ENCODE data around the gene ADIPOQ. TPM values are rescaled to one million over a fixed set of nuclear protein-coding genes. Genes with fewer than 3 reads are reported as not detected.
"Not testable (repeated sequence)": the region's sequence is repeated elsewhere in the genome, so short reads cannot be mapped to it uniquely, and the experiment has no call there.

ADIPOQ gene
- total RNA-seq, 3 donors from 2014 or later (not counting 1 experiment from before 2014, with no cell fraction given) = not detected

GRCh38 chr3:186874216-186874615, 31.7 kb downstream of the ADIPOQ start:
- H3K4me3 ChIP-seq (ENCODE audit: low read length); H3K9me3 ChIP-seq (ENCODE audit: control insufficient read depth, insufficient read depth, low read length); ATAC-seq; H3K27me3 Mint-ChIP-seq (ENCODE audit: low read depth in 2 of 2); H3K36me3 Mint-ChIP-seq; DNase-seq; H3K36me3 ChIP-seq (ENCODE audit: control insufficient read depth, insufficient read depth, low read length); H3K27ac Mint-ChIP-seq; H3K27ac ChIP-seq (ENCODE audit: low read length); H3K4me3 Mint-ChIP-seq; H3K27me3 ChIP-seq (ENCODE audit: control insufficient read depth, insufficient read depth, low read length); H3K9me3 Mint-ChIP-seq; intact Hi-C loops (cut with micrococcal nuclease); H3K4me1 ChIP-seq (ENCODE audit: control insufficient read depth, insufficient read depth, low read length): not testable (repeated sequence)
- peaks cover 19 to 23% of the 10 kb centered on the region in 2 donors for H3K4me1 Mint-ChIP-seq
- WGBS (ENCODE audit: insufficient coverage) = 98% methylated on average over 19 of the region's 24 CpGs

GRCh38 chr3:186874841-186875240, 32.3 kb downstream of the ADIPOQ start:
- H3K36me3 ChIP-seq (ENCODE audit: control insufficient read depth, insufficient read depth, low read length); ATAC-seq; H3K9me3 Mint-ChIP-seq; H3K27ac ChIP-seq (ENCODE audit: low read length); H3K27ac Mint-ChIP-seq; H3K4me3 ChIP-seq (ENCODE audit: low read length); H3K27me3 Mint-ChIP-seq (ENCODE audit: low read depth in 2 of 2); H3K36me3 Mint-ChIP-seq; H3K4me3 Mint-ChIP-seq; H3K9me3 ChIP-seq (ENCODE audit: control insufficient read depth, insufficient read depth, low read length); intact Hi-C loops (cut with micrococcal nuclease); H3K27me3 ChIP-seq (ENCODE audit: control insufficient read depth, insufficient read depth, low read length); H3K4me1 ChIP-seq (ENCODE audit: control insufficient read depth, insufficient read depth, low read length); DNase-seq: not testable (repeated sequence)
- no CpG with 5 or more reads among the region's 4 CpGs for WGBS (ENCODE audit: insufficient coverage)
- H3K4me1 Mint-ChIP-seq = peaks cover 23 to 29% of the 10 kb centered on the region in 2 donors

- Mint-ChIP-seq H3K36me3 (no peaks in the 10 kb centered on the region), H3K4me3 (no peak overlapping the region), H3K27ac (no peak overlapping the region), H3K4me1 (peaks cover 24 to 25% of the 10 kb centered on the region in 2 donors), H3K9me3 (no peaks in the 10 kb centered on the region), H3K27me3 (ENCODE audit: low read depth in 2 of 2) (no peaks in the 10 kb centered on the region)
- no peak for TF ChIP-seq CTCF (IDR thresholded peaks at IDR 0.05)
- Histone ChIP-seq H3K27ac (ENCODE audit: low read length) (no peak overlapping the region), H3K9me3 (ENCODE audit: control insufficient read depth, insufficient read depth, low read length) (no peaks in the 10 kb centered on the region), H3K27me3 (ENCODE audit: control insufficient read depth, insufficient read depth, low read length) (no peaks in the 10 kb centered on the region), H3K4me3 (ENCODE audit: low read length) (no peak overlapping the region), H3K36me3 (ENCODE audit: control insufficient read depth, insufficient read depth, low read length) (no peaks in the 10 kb centered on the region), H3K4me1 (ENCODE audit: control insufficient read depth, insufficient read depth, low read length) (no peaks in the 10 kb centered on the region)
- no peak for DNase-seq
- no peak for ATAC-seq
- intact Hi-C loops (cut with micrococcal nuclease) = no loop called here
- no CpG with 5 or more reads among the region's 1 CpG for WGBS (ENCODE audit: insufficient coverage)
Measured at GRCh38 chr3:186875708-186876107, 33.2 kb downstream of the ADIPOQ start.

DNA sequence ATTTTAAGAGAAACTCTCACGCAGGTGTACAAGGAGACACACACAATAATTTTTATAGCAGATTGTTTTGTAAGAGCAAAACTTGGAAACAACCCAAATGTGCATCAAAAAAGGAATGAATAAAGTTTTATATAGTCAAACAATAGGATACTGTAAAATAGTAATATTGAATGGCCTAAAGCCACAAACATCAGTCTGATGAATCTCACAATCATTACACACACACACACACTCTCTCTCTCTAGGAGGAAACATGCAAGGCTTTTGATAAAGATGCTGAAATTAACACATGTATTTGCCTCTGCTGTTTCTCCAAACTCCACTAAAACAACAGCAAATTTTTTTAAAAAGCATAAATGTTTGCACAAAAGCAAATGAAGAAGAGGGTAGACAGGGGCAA, 37.3 kb downstream of the ADIPOQ start:
- Mint-ChIP-seq H3K9me3 (no peaks in the 10 kb centered on the region), H3K4me3 (no peak overlapping the region), H3K4me1 (peaks cover 35 to 39% of the 10 kb centered on the region in 2 donors), H3K27ac (no peak overlapping the region), H3K27me3 (ENCODE audit: low read depth in 2 of 2) (no peaks in the 10 kb centered on the region), H3K36me3 (no peaks in the 10 kb centered on the region)
- no CpG with 5 or more reads among the region's 1 CpG for WGBS (ENCODE audit: insufficient coverage)
- no peak for ATAC-seq
- Histone ChIP-seq H3K9me3 (ENCODE audit: control insufficient read depth, insufficient read depth, low read length) (peaks cover 3% of the 10 kb centered on the region), H3K27ac (ENCODE audit: low read length) (no peak overlapping the region), H3K4me3 (ENCODE audit: low read length) (no peak overlapping the region), H3K36me3 (ENCODE audit: control insufficient read depth, insufficient read depth, low read length) (no peaks in the 10 kb centered on the region), H3K4me1 (ENCODE audit: control insufficient read depth, insufficient read depth, low read length) (peaks cover 14% of the 10 kb centered on the region), H3K27me3 (ENCODE audit: control insufficient read depth, insufficient read depth, low read length) (no peaks in the 10 kb centered on the region)
- no peak for DNase-seq
- no peak for TF ChIP-seq CTCF (IDR thresholded peaks at IDR 0.05)
- intact Hi-C loops (cut with micrococcal nuclease) = loop anchor here (10.0 kb wide), 1 partner anchor 55 kb away; the partner anchor contains the start of gene ST6GAL1

All from natural killer cell (primary cell).